Hypothalamus (tissue), 51 donors: ENCODE data around the gene RHCE.
"Not testable (repeated sequence)": the region's sequence is repeated elsewhere in the genome, so short reads cannot be mapped to it uniquely, and the experiment has no call there.

ENCODE experiments used
- DNase-seq, 51 donors: peaks; one replicate each; lab custom pipeline; 2025; lab: John Stamatoyannopoulos, UW

Gene RHCE

GRCh38 chr1:25356441-25356840 lies 64.2 kb downstream of the RHCE start:
- no peak for DNase-seq

- no peak for DNase-seq
These were observed 64.7 kb downstream of the RHCE start for GRCh38 chr1:25355841-25356395.

GRCh38 chr1:25349606-25350005 lies 71.0 kb downstream of the RHCE start:
- no peak for DNase-seq

GRCh38 chr1:25347556-25347955 lies 73.1 kb downstream of the RHCE start:
- no peak for DNase-seq

GRCh38 chr1:25343872-25344271 lies 76.8 kb downstream of the RHCE start:
- DNase-seq: no peak

- DNase-seq: no peak
These were observed 77.8 kb downstream of the RHCE start for GRCh38 chr1:25342846-25343245.

- no peak for DNase-seq
These were observed 78.9 kb downstream of the RHCE start for GRCh38 chr1:25341746-25342145.

GRCh38 chr1:25338986-25339385 lies 81.6 kb downstream of the RHCE start:
- DNase-seq: no peak

GRCh38 chr1:25338188-25338981 lies 82.2 kb downstream of the RHCE start, which contains the start of gene TMEM50A:
TSS of gene TMEM50A (plus strand) at chr1:25338334. CDS start at chr1:25340487, 2,153 bp downstream.
- DNase-seq: peak; percentile 44 to 95 (median 84)

- DNase-seq: peak in 5 of 51 donors; percentile 23 to 52 (median 36)
These were observed 83.0 kb downstream of the RHCE start for GRCh38 chr1:25337483-25338187.

GRCh38 chr1:25336922-25337354 lies 83.7 kb downstream of the RHCE start:
- peak in 1 of 51 donors; percentile 1 for DNase-seq

GRCh38 chr1:25329950-25330349 lies 90.7 kb downstream of the RHCE start:
- not testable (repeated sequence) for DNase-seq

GRCh38 chr1:25329336-25329735 lies 91.3 kb downstream of the RHCE start:
- DNase-seq: not testable (repeated sequence)

- DNase-seq: not testable (repeated sequence)
These were observed 91.8 kb downstream of the RHCE start for GRCh38 chr1:25328791-25329185.

- DNase-seq: not testable (repeated sequence)
These were observed 92.5 kb downstream of the RHCE start for GRCh38 chr1:25327864-25328790.

- not testable (repeated sequence) for DNase-seq
These were observed 96.2 kb downstream of the RHCE start for GRCh38 chr1:25324407-25324806.

- DNase-seq: not testable (repeated sequence)
These were observed 98.5 kb downstream of the RHCE start for GRCh38 chr1:25322127-25322526.

GRCh38 chr1:25320314-25320938 lies 100.2 kb downstream of the RHCE start:
- DNase-seq: peak in 1 of 51 donors; percentile 8

GRCh38 chr1:25312806-25313470 lies 107.7 kb downstream of the RHCE start:
- not testable (repeated sequence) for DNase-seq
